Measurements from ENCODE around the gene HAS3. TPM values are rescaled to one million over a fixed set of nuclear protein-coding genes. Genes with fewer than 3 reads are reported as not detected.

HAS3 gene
- polyA plus RNA-seq, 1 donor (not counting 4 experiments of a cell fraction or from before 2014, with no cell fraction given) = 132 TPM

DNA sequence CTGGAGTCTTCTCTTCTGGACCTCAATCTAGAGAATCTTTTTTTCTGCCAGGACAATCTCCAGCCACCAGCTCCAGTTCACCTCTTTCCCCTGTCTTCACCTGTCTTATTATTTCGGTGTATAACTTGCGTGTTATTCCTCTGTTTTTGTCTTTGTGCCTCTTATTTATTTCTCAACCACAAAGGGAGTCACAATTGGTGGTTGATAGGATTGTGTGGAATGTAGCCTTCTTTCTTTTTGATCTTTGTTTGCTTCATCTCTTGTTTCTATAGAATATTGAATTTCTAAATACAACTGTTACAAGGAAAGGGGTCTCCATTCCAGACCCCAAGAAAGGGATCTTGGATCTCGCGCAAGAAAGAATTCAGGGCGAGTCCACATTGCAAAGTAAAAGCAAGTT lies 35.9 kb upstream of the HAS3 start:
- H3K36me3 ChIP-seq (ENCODE audit: control insufficient read depth in 2 of 2, extremely low read depth in 1 of 2, insufficient read depth in 2 of 2, low read length in 2 of 2) = no peaks in the 10 kb centered on the region
- no peaks in the 10 kb centered on the region for H3K9me3 ChIP-seq (ENCODE audit: control insufficient read depth, low read depth, low read length)
- H3K27ac ChIP-seq (ENCODE audit: control insufficient read depth, insufficient read depth, low read length) = no peak overlapping the region
- H3K9me1 ChIP-seq (ENCODE audit: control insufficient read depth, extremely low read depth, insufficient read depth, low read length) = no peaks in the 10 kb centered on the region
- no peaks in the 10 kb centered on the region for H3K79me2 ChIP-seq (ENCODE audit: control insufficient read depth, insufficient read depth, low read length)
- dilution Hi-C loops (cut with MboI; ENCODE audit: extremely low pct_ligation_motif_present, low sequenced_read_pairs) = no loop called here
- H3K4me1 ChIP-seq (ENCODE audit: control insufficient read depth, extremely low read depth, insufficient read depth, low read length) = peaks cover 36% of the 10 kb centered on the region
- H3K27me3 ChIP-seq (ENCODE audit: control insufficient read depth, extremely low read depth, insufficient read depth, low read length) = no peaks in the 10 kb centered on the region
- no peak overlapping the region for H2AFZ ChIP-seq (ENCODE audit: control insufficient read depth, low read length)
- no peaks in the 10 kb centered on the region for H4K20me1 ChIP-seq (ENCODE audit: control insufficient read depth, extremely low read depth, insufficient read depth, low read length)
- DNase-seq (ENCODE audit: low read depth, low spot score) = no peak
- no peak overlapping the region for H3K9ac ChIP-seq (ENCODE audit: control insufficient read depth, extremely low read depth, insufficient read depth, low read length)
- H3K4me3 ChIP-seq (ENCODE audit: control insufficient read depth in 2 of 3, extremely low read depth in 1 of 3, insufficient read depth in 2 of 3, low read depth in 1 of 3, low read length in 3 of 3) = no peak overlapping the region
- no peak for FAIRE-seq
- TF ChIP-seq, protein P1, sequence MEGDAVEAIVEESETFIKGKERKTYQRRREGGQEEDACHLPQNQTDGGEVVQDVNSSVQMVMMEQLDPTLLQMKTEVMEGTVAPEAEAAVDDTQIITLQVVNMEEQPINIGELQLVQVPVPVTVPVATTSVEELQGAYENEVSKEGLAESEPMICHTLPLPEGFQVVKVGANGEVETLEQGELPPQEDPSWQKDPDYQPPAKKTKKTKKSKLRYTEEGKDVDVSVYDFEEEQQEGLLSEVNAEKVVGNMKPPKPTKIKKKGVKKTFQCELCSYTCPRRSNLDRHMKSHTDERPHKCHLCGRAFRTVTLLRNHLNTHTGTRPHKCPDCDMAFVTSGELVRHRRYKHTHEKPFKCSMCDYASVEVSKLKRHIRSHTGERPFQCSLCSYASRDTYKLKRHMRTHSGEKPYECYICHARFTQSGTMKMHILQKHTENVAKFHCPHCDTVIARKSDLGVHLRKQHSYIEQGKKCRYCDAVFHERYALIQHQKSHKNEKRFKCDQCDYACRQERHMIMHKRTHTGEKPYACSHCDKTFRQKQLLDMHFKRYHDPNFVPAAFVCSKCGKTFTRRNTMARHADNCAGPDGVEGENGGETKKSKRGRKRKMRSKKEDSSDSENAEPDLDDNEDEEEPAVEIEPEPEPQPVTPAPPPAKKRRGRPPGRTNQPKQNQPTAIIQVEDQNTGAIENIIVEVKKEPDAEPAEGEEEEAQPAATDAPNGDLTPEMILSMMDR (optimal IDR thresholded peaks at IDR 0.05 in 1 of 3, IDR thresholded peaks at IDR 0.05 in 1 of 3, conservative IDR thresholded peaks at IDR 0.05 in 1 of 3; ENCODE audit: extremely low read depth in 1 of 3, insufficient read depth in 2 of 3, low read length in 3 of 3) = no peak
- TF ChIP-seq EZH2 (IDR thresholded peaks at IDR 0.05; ENCODE audit: low read length) = no peak
- H3K4me2 ChIP-seq (ENCODE audit: control insufficient read depth, extremely low read depth, insufficient read depth, low read depth, low read length) = no peak overlapping the region

- Histone ChIP-seq H3K4me1 (ENCODE audit: control insufficient read depth, extremely low read depth, insufficient read depth, low read length) (peaks cover 36% of the 10 kb centered on the region), H4K20me1 (ENCODE audit: control insufficient read depth, extremely low read depth, insufficient read depth, low read length) (no peaks in the 10 kb centered on the region), H3K9me1 (ENCODE audit: control insufficient read depth, extremely low read depth, insufficient read depth, low read length) (no peaks in the 10 kb centered on the region), H3K9me3 (ENCODE audit: control insufficient read depth, low read depth, low read length) (no peaks in the 10 kb centered on the region), H3K79me2 (ENCODE audit: control insufficient read depth, insufficient read depth, low read length) (no peaks in the 10 kb centered on the region), H3K4me3 (ENCODE audit: control insufficient read depth in 2 of 3, extremely low read depth in 1 of 3, insufficient read depth in 2 of 3, low read depth in 1 of 3, low read length in 3 of 3) (no peak overlapping the region), H3K27ac (ENCODE audit: control insufficient read depth, insufficient read depth, low read length) (peak overlapping the region; percentile 95), H2AFZ (ENCODE audit: control insufficient read depth, low read length) (no peak overlapping the region), H3K36me3 (ENCODE audit: control insufficient read depth in 2 of 2, extremely low read depth in 1 of 2, insufficient read depth in 2 of 2, low read length in 2 of 2) (no peaks in the 10 kb centered on the region), H3K27me3 (ENCODE audit: control insufficient read depth, extremely low read depth, insufficient read depth, low read length) (no peaks in the 10 kb centered on the region), H3K4me2 (ENCODE audit: control insufficient read depth, extremely low read depth, insufficient read depth, low read depth, low read length) (no peak overlapping the region), H3K9ac (ENCODE audit: control insufficient read depth, extremely low read depth, insufficient read depth, low read length) (no peak overlapping the region)
- FAIRE-seq (no peak), DNase-seq (ENCODE audit: low read depth, low spot score) (no peak)
- dilution Hi-C loops (cut with MboI; ENCODE audit: extremely low pct_ligation_motif_present, low sequenced_read_pairs) = no loop called here
- TF ChIP-seq, protein P1 (optimal IDR thresholded peaks at IDR 0.05 in 1 of 3, IDR thresholded peaks at IDR 0.05 in 1 of 3, conservative IDR thresholded peaks at IDR 0.05 in 1 of 3; ENCODE audit: extremely low read depth in 1 of 3, insufficient read depth in 2 of 3, low read length in 3 of 3) = no peak
- TF ChIP-seq EZH2 (IDR thresholded peaks at IDR 0.05; ENCODE audit: low read length) = no peak
Observed at GRCh38 chr16:69071036-69071435, 34.4 kb upstream of the HAS3 start.
